GM21447 (cell line): ENCODE results near the gene FAM161A.
"Not testable (repeated sequence)": the region's sequence is repeated elsewhere in the genome, so short reads cannot be mapped to it uniquely, and the experiment has no call there.

Source experiments
- ATAC-seq: cut with Tn5 transposase; IDR thresholded peaks from one replicate; pipeline ENCODE4 v1.9.1; 2021; ENCODE audit not compliant: unreplicated experiment

Gene FAM161A

DNA sequence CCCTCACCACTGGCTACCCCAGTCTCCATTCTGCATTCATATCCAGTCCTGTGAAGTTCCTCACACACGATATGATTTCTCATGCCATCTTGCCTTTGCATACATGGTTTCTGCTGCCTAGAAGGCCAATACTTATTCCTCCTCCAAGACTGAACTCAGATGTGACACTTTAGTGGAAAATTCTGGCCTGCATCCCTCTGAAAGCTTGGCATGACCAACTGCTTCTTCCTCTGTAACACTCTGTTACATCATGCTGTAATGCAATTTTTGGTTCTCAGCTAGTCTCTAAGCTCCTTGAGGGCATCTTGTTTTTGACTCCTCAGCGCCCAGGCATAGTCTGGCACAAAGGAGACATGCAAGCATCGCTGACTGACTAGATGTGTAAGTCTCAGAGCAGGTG is 12.6 kb downstream of the FAM161A start:
- no peak for ATAC-seq

DNA sequence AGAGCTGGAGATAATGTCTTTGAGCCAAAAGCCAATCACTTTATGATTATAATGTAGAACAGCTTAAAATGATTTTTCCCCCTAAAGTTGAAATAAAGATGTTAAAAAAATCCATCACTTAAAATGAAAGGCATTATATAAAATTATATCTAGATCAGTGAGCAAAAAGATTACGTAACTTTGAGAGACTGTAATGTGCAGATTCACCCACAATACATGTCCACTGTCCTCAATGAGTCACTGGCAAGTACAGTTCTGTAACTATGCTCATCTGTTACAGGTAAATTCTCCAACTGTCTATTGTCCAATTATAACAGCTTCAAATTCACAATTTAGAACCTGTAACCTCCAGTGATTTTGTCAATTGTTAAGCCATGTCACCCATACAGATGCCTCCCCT is 19.0 kb downstream of the FAM161A start:
- no peak for ATAC-seq

DNA sequence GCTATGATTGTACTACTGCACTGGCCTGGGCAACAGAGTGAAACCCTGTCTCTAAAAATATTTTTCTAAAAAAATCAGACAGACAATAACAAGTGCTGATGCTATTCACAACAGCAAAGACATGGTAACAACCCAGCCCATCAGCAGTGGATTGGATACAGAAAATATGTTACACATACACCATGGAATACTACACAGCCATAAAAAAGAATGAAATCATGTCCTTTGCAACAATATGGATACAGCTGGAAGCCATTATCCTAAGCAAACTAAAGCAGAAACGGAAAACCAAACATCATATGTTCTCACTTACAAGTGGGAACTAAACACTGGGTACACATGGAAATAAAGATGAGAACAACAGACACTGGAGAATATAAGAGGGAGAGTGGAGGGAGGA is 19.9 kb downstream of the FAM161A start:
- no peak for ATAC-seq

DNA sequence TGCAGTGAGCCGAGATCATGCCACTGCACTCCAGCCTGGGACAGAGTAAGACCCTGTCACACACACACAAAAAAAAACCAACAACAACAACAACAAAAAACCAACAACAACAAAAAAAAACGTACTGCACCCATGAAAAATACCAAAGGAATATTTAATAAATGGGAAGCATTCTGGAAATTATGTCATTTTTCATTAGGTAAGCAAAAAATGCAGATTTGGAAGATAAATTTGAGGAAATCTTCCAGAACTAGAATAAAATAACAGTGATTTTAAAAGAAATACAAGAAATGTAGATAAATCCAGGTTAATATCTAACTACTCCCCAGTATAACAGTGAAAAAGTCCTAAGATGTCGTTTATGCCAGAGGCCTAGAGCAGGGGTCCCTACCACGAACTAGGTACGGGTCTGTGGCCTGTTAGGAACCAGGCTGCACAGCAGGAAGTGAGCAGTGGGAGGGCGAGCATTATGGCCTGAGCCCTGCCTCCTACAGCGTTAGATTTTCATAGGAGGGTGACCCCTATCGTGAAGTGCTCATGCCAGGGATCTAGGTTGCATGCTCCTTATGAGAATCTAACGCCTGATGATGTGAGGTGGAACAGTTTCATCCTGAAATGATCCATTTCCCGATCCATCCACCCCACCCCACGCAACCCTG is 21.5 kb downstream of the FAM161A start:
- ATAC-seq: no peak

DNA sequence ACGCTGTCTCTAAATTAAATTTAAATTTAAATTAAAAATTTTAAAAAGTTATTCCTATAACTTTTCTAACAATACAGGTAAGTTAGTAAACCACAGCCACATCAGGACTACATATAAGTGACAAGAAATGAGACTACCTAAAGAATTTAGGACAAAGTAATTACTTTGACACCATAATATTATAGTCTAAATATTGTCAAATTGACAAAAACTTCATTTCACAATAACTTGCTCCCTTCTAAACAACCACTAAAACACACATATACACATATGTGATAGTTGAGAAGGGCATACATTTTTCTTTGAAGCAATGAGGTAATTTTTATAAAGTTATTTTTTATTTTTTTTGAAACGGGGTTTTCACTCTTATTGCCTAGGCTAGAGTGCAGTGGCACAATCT is 31.6 kb downstream of the FAM161A start:
- no peak for ATAC-seq

DNA sequence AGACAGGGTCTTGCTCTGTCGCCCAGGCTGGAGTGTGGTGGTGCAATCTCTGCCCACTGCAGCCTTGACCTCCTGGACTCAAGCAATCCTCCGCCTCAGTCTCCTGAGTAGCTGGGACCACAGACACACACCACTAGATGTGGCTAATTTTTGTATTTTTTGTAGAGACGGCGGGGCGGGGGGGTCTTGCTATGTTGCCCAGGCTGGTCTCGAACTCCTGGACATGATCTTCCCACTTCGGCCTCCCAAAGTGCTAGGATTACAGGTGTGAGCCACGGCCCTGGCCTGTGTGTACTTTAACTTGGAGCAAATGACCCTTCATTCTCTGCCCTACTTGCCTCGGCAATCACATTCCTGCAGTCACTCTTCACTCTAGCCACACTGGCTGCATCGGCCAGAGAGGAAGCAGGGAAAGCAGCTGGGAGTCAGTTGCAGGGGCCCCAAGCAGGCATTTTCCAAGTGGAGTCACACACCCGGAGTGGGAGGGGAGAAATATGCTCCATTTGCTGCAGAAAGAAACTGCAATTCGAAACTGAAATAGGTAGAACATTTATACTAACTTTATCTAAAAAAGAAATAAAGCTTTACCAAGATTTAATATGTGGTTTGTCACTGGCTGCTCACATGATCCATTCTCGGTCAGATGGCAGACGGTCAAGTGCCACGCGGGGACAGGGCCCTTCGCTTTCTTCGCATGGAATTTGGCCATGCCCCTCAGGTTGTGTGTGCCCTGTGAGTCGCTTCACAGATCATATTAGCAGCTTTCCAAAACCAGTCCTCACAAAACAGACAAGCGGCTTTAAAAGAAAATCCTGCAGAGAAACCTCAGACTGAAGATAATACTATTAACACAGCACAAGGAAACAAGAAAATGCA is 37.1 kb downstream of the FAM161A start:
- no peak for ATAC-seq

DNA sequence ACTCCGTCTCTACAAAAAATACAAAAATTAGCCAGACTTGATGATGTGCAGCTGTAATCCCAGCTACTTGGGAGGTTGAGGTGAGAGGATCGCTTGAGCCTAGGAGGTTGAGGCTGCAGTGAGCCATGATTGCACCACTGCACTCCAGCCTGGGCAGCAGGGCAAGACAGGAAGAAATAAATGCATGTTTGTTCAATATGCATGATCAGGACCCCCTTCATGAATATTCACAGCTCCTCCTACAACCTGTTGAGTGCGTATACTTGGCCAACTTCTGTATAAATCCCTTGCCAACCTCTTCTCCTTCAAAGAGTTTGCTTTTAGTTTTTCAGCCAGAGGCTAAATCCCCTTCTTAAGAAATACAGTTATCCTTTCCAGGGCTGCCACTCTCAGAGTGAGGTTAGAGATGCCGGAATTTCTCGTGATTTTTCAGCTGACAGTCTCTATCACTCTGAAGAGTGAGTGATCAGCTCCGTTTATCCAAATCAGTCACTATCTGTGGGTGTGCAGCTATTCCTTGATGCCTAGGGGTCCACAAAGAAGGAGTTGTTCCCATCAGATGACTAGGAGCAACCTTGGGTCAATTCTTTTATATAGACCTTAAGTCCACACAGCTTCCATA is 39.2 kb downstream of the FAM161A start:
- no peak for ATAC-seq

DNA sequence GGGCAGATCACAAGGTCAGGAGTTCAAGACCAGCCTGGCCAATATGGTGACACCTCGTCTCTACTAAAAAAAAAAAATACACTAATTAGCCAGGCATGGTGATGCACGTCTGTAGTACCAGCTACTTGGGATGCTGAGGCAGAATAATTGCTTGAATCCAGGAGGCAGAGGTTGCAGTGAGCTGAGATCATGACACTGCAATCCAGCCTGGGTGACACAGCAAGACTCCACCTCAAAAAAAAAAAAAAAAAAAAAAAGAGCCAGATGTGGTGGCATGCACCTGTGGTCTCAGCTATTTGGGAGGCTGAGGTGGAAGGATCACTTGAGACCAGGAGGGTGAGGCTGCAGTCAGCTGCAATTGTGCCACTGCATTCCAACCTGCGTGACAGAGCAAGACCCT is 40.5 kb downstream of the FAM161A start:
- ATAC-seq: not testable (repeated sequence)

DNA sequence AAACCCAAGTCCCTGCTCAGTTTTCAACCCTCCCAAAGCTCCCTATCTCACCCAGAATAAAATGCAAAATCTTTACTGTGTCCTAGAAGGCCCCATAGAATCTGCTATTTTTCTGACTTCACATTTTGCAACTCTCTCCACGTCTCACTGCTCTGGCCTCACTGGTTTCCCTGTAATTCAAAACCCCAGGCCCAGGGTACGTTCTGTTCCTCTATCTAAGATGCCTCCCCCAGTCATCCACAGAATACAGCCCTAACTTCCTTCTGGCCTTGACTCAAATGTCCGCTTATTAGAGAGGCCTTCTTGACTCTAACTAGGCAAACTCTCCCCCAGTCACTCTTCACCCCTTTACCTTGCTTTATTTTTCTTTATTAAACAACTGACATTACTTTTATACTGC is 42.0 kb downstream of the FAM161A start:
- ATAC-seq: no peak

DNA sequence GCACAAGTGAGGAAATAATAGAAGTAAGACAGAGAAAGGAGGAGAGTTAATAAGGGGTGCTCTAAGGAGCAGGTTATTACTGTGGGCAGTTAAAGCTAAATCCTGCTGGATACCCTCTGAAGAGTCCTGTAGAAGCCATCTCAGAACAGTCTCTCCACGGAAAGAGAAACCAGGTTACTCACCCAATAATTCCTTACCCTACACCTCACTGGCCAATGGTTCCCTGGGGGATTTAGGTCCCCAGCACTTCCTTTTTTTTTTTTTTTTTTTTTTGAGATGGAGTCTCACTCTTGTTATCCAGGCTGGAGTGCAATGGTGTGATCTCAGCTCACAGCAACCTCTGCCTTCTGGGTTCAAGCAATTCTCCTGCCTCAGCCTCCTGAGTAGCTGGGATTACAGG is 43.7 kb downstream of the FAM161A start:
- ATAC-seq: not testable (repeated sequence)

DNA sequence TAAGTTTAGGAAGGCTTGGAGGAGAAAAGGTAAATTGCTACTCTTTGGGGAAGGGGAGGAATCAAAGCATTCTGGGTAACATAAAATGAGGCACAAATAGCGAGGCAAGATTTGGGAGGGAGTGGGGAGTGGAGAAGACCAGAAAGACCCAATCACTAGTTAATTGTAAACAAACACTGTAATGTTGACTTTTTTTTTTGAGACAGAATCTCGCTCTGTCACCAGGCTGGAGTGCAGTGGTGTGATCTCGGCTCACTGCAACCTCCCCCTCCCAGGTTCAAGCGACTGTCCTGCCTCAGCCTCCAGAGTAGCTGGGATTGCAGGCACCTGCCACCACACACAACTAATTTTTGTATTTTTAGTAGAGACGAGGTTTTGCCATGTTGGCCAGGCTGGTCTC is 45.2 kb downstream of the FAM161A start:
- ATAC-seq: not testable (repeated sequence)

DNA sequence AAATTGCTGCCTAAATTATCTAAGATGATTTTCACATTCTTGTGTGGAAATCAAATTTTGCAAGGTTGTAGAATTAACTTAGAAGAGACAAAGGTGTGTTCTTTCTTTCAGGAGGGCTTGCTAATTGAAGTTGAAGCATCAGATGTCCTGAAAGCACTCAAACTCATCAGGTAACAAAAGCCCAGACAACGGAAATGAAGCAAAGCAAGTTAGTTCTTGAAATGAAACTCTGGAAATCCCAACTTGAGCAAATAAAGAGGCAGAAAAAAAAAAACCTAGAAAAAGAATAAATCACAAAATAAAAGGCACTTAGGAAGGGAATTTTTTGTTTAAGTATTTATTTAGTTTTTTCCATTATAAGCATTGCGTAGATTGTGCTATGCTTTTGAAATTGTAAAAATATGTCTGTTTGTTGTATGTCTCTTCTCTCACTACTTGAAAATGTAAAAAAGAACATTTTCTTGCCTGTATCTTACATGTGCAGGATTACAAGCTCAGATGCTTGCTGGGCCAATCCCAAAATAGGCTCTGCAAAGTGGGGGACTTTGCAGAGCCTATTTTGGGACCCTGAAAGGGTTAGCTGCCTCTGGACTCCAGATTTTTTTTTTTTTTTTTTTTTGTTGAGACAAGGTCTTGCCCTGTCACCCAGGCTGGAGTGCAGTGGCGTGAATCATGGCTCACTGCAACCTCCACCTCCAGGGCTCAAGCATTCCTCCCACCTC is 46.7 kb downstream of the FAM161A start:
- no peak for ATAC-seq

DNA sequence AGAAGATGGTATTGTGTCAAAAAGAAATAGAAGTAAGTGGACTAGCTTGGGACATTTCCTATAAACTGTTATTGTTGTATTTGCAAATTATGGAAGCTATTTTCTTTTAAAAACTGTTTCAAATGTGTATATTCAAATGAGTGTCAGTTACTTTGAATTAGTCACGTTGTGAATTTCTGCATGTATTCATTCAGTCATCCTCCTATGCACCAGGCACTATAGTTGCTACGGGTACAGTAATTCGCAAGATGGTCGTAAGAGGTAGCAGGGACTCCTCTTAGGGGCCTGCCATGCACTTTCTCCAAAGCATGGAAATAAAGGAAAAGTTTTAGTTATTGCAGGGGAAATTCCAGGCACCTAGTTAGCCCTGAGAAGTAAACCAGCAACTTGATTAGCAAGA is 51.3 kb downstream of the FAM161A start:
- no peak for ATAC-seq

DNA sequence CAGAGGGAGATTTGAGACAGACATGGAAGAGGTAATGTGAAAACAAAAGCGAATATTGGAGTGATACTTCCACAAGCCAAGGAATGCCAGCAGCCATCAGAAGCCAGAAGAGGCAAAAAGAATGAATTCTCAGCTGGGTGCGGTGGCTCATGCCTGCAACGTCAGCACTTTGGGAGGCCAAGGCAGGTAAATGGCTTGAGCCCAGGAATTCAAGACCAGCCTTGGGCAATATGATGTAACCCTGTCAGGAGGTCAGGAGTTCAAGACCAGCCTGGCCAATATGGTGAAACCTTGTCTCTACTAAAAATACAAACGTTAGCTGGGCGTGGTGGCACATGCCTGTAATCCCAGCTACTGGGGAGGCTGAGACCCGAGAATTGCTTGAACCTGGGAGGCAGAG is 54.8 kb downstream of the FAM161A start:
- no peak for ATAC-seq

DNA sequence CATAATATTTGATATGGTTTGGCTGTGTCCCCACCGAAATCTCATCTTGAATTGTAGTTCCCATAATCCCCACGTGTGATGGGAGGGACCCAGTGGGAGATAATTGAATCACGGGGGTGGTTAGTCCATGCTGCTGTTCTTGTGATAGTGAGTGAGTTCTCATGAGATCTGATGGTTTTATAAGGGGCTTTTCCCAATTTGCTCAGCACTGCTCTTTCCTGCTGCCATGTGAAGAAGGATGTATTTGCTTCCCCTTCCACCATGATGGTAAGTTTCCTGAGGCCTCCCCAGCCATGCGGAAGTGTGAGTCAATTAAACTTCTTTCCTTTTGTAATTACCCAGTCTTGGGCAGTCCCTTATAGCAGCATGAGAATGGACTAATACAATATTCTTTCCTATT is 56.4 kb downstream of the FAM161A start:
- ATAC-seq: not testable (repeated sequence)

DNA sequence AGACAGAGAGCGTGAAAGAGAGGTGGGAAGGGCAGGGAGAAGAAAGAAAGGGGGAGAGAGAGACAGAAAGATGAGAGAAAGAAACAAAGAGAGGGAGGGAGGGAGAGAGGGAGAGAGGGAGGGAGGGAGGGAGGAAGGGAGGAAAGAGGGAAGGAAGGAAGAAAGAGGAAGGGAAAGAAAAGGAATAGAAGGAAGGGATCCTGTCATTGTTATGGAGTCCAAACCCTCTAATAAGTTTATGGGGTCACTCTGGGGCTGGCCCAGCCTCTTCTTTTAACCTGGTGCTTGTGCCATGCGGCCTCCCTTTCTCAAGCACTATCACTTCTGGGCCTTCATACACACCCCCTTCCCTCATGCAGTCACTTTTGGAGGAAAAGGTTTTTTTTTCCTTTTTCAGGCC is 58.5 kb downstream of the FAM161A start:
- no peak for ATAC-seq

DNA sequence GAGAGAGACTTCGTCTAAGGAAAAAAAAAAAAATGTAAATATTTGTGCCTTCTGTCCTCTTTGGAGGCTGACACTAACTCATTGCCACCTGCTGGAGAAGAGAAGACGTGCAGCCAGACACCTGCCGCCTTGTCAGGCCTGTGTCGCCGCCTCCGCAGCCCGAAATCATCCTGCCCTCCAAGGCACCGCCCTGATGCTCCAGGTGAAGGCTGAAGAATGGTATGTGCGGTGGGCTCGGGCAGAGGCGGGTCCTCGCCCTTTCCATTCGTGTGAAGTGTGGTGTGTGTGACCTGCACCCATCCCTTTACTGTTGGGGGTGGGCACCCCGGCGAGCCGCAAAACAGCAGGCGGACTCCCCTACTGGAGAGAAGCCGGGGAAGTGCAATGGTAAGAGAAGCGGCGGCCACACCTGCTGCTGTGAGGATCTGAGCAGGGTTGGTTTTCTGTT is 60.4 kb downstream of the FAM161A start:
- no peak for ATAC-seq

DNA sequence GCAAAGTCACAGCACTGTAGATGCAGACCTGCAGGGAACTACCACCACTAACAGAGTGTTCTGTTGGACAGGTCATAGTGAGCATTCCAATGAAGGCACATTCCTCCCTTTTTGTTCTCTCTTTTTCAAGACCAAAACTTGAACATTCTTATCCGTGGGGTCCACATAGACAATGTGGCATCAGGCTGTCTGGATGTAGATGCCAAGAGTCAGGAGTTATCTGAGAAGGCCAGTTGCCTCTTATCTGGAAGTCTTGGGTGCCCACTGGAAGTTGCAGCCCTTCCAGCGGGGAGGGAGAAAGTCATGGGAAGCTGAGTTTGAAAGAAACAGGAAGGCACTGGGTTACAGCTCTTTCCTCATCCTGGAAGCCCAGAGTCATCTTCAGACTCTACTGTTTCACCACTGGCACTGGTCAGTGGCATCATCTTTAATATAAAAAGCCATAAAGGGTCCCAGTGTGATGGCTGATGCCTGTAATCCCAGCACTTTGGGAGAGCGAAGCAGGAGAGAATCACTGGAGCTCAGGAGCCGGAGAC is 61.4 kb downstream of the FAM161A start:
- ATAC-seq: no peak

DNA sequence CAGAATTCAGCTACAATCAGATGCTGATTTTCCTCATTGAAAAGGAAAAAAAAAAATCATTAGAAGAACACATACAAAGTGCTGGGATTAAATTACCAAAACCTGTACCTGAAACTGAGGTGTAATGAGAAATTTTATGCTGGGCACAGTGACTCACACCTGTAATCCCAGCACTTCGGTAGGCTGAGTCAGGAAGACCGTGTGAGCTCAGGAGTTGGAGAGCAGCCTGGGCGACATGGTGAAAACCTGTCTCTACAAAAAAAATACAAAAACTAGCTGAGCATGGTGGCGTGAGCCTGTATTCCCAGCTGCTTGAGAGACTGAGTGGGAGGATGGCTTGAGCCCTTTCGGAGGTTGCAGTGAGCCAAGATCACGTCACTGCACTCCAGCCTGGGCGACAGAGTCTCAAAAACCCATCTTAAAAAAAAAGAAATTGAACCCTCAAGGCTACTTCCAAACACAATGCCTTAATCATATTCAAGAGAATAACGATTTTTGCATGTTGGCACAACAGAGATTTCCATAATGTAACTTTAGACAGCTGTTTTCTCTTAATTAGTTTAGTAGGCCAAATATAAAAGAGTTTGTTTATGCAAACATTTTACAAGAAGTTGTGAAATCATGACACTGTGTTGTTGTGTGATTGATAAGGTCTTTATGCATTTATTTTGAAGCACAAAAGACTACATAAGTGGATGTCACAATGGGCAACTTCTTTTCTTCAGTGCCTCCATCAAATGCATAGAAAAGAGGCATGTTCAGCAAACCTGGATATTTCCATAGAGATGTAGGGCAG is 63.9 kb downstream of the FAM161A start:
- no peak for ATAC-seq

DNA sequence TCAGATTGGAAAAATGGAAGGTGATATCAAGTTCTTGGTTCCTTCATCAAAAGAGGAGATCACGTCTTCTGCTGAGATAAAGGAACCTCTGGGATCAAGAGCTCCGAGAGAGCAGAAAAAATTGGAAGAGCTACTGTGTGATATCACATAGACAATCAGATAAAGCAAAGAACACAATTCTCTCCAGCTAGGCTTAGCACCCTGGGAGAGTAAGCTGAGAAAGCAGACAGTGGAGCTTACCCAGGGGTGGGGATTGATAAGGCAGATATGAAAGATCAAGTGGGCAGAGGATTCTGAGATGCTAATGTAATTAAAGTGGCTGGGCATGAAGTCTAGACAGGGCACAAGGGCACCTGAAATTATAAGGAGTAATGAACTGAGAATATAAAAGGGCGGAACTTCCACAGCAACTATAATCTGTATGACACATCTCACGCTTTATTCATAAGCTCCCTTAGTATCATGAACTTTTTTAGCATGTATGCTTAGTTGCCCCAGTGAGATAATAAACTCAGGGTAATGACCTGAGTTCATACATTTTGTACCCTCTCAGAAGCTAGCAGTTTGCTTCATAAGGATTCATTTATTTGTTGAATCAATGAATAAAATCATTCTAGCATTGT is 65.8 kb downstream of the FAM161A start:
- ATAC-seq: no peak
